ENCODE results near the gene HSD17B2.

Gene HSD17B2

GRCh38 chr16:82146957-82147356 lies 111.9 kb downstream of the HSD17B2 start:
- Histone ChIP-seq H3K27ac (ENCODE audit: low read depth, low read length, severe bottlenecking) (no peak overlapping the region), H3K36me3 (ENCODE audit: control insufficient read depth, insufficient read depth, low read length) (peaks cover 50% of the 10 kb centered on the region), H3K4me3 (ENCODE audit: extremely low read depth, insufficient read depth, low read length, poor library complexity, severe bottlenecking) (no peak overlapping the region), H3K9me3 (ENCODE audit: control insufficient read depth, low read length) (no peaks in the 10 kb centered on the region), H3K4me1 (ENCODE audit: control insufficient read depth, insufficient read depth, low read length, poor library complexity, severe bottlenecking) (peaks cover 1% of the 10 kb centered on the region)
- WGBS, 2 experiments (ENCODE audit: insufficient coverage in 2 of 2), result 94 to 97% methylated on average over 5 of the region's 5 CpGs

- H3K36me3 ChIP-seq (ENCODE audit: control insufficient read depth, insufficient read depth, low read length), result peaks cover 53% of the 10 kb centered on the region
- H3K4me1 ChIP-seq (ENCODE audit: control insufficient read depth, insufficient read depth, low read length, poor library complexity, severe bottlenecking), result peaks cover 6% of the 10 kb centered on the region
- no peaks in the 10 kb centered on the region for H3K9me3 ChIP-seq (ENCODE audit: control insufficient read depth, low read length)
- no peak overlapping the region for H3K4me3 ChIP-seq (ENCODE audit: extremely low read depth, insufficient read depth, low read length, poor library complexity, severe bottlenecking)
- no peak overlapping the region for H3K27ac ChIP-seq (ENCODE audit: low read depth, low read length, severe bottlenecking)
- 97% methylated on average over 3 of the region's 5 CpGs; no CpG with 5 or more reads in 1 of the 2 experiments for WGBS, 2 experiments (ENCODE audit: insufficient coverage in 2 of 2)
These were observed 112.5 kb downstream of the HSD17B2 start for GRCh38 chr16:82147546-82147945.
